HL-60/S4 treated with phorbol 12-myristate 13-acetate at 8.2 ng/mL for 4 days and 3 days (cell line): ENCODE data around the gene JKAMP.

Experiments used
- in situ Hi-C: fragments of 300-500 bp; cut with MboI; formaldehyde crosslinking; loops from 2 replicates; pipeline ENCODE4 v1.15.0; 2022; ENCODE audit warnings: low sequenced_read_pairs

The JKAMP gene

DNA sequence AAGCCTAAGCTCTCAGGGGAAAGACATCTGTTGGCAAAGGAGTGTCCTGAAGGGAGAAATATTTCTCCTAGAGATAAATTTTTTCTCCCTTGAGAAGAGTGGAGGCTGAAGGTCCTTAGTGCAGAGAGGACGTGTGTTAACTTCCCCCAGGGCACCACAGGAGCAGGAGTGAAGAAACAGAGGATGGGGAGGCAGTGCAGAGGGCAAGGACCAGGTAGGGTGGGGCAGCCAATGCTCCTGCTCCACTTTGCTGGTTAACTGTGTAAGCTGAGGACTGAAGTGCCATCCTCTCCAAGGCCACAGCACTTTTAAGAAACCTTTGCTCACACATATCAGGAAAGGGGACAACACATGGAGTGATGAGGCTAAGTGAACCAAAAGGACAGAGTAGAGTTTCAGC, 4.2 kb upstream of the JKAMP start:
- in situ Hi-C loops = no loop called here

DNA sequence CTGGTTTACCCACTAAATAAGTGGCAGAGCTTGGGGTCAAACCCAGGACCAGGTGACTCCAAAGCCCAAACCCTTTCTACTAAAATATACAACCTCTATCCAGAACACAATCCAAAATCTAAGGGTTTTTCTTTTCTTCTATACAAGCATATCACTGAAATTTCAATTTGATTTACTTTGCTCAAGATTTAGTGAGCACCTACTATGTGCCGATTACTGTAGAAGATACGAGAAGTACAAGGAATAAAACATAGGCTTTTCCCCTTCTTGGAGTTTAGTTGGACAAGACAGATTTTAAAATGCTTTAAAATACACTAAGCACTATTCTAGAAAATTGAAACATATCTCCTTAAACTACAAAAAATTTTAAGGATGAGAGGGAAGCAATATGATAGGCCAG, 2.9 kb upstream of the JKAMP start:
- in situ Hi-C loops = no loop called here

DNA sequence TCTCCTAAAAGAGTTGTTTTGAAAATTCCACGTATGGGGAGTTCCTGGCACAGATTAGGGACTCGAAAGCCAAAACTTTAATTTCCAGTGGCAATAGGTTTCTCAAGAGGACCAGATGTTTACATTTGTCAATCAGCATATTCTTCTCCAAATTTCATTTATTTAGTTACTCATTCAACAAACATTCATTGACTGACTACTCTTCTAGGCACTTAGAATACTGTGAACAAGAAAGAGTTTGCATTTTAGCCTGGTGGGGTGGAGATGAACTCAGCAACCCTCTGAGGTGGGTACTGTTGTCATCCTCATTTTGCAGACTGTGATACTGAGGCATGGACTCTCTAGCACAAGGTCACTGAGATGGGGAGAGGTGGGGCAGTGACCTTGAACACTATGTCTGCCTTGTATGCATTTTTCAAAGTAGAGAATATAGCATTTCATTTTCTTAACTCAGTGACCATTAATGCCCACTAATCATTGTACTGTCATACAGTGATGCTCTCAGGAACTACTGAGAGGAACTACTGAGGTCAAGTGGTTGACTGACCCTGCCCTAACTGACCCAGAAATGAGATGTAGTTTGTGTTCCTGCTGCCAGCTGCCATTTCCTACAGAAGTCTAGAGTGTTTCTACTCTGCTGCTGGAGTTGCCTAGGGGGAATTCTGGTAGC, 2.3 kb upstream of the JKAMP start:
- in situ Hi-C loops = no loop called here

DNA sequence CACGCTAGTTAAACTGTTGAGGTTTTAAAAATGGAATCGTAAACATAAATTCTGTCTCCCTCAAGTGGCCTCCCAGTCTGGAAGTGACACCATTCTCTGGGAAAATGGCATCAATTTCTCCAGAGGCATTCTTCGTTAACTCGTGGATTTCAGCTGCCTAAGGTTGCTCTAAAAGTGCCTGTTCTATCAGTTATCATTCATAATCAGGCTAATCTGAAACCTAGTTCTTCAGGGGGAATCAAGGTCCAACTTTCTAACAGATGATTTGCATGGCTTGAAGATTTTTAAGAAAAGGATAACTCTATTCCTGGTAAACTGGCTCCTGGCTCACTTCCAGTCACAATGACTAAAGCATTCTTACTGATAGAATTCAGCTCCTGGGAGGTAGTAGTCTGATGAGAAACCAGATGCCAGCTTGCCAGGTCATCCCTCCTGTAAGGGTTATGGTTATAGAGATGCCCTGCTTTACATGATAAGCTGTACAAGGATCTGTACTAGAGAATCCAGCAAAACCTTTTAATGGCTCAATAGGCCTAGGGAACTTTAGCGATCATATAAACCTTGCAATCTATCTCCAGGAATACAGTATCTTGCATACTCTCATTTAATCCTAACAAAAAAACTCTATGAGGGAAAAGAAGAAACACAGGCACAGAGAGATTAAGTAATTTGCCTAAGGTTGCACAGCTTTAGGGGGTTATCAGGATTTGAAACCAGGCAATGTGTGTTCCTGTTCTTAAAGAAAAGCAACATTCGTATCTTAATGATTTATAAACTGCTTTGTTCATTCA, 1.6 kb upstream of the JKAMP start:
- in situ Hi-C loops = no loop called here

DNA sequence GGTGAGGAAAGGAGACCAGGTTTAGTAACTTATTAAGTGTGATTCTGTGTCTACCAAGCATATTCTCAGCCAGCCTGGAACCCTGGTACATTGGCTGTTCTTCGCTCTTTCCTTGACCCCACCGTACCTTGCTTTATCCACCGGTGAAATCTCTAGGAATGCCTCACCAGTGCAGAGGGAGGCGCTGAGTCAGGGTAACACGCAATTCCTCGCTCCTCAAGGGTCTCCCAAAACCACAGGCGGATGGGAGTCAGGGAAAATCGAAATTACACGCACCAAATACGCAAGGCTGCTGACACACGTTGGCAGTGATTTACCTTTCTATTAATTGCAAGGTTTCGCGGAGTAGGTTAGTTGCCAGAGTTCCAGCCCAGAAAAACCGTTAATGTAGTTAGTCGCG, 954 bp upstream of the JKAMP start:
- in situ Hi-C loops = no loop called here

DNA sequence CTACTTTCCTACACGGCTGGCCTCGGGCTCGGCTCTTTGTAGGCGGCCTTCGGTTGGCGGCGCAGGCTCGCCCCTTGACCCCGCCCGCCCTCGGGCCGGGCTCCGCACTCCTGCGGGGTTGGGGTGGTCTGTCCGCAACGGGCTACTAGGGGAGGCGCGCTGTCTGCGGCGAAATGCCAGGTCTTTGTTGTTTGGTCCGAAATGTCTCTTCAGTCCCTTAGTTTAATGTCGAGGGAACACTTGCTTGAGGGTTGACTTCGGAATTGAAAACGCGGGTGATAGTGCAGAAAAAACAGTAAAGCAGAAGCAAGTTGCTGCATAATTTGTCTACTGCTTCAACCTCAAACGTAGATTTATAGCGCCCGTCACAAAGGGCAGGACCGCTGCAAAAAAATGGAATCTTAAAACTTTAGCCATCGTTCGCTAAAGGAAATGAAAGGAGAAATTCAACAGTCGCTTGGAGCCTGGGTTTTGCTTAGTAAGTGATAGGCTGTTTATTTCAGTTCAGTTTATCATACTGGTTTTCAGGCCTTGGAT, 390 bp downstream of the JKAMP start:
- in situ Hi-C loops = no loop called here

DNA sequence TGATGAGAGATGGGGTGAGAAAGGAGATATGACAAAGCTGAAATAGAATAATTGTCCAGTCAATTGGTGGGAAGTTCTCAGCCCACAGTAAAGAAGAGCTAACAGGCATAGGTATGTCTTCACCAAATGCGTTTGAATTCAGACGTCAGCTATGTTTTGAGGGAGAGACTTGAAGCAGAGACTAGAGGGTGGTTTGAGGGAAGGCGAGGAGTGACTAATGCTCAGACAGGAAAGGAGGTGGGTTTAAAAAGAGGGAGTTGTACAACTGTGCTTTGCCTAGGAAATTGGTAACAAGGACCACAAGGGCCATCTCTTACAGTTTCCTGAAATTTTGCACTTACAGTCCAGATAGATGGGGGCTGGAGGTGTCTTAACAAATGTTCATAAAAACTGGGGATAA, 6.4 kb downstream of the JKAMP start:
- in situ Hi-C loops = no loop called here

DNA sequence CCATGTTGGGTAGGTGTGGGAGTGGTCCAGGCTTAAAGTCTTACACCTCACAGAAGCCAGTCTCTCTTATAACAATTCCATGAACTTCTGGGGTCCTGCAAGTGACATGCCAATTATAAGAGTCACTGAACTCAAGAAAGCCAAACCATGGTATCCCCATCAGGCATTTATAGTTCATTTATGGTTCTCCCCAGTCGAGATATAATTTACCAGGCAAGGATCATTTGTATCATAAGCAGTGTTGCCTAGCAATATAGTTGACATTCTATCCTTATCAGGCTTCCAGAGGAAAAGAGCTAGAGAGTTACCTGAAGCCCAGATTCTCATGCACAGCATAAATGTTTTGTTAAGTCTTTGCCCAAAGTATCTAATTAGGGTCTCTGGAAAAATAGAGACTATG, 8.1 kb downstream of the JKAMP start:
- in situ Hi-C loops = no loop called here

DNA sequence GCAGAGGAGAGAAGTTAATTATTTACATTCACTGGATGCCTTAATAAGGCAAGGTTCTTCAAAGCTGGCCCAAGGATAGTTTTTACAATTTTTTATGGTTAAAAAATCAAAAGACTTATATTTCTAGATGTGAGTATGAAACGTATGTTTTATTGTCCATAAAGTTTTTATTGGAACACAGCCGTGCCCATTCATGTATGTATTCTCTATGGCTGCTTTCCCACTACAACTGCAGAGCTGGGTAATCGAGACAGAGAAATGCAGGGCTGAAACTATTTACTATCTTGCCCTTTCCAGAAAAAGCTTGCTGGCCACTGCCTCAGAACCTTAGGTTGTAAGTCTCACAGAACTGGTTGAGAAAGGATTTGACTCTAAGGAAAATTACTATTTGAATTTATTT, 16.4 kb downstream of the JKAMP start:
- in situ Hi-C loops = no loop called here

DNA sequence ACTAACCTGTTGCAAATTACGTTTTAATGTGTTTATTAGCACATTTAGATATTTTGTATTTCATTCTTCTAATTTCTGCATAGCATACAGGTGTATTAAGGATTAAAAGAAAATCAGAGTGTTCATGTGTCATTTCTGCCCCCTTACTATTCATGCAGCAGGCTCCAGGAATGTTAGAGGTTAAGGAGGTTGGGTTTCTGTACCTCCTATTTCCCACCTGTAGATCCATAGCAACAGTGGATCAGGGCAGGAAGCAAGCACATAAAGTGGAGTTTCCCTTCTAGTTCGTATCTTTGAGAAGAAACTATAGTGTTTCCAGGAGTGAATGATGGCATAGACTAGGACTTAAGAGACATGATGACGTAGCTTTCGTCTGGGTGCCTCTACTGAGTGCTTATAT, 18.9 kb downstream of the JKAMP start:
- in situ Hi-C loops = no loop called here

DNA sequence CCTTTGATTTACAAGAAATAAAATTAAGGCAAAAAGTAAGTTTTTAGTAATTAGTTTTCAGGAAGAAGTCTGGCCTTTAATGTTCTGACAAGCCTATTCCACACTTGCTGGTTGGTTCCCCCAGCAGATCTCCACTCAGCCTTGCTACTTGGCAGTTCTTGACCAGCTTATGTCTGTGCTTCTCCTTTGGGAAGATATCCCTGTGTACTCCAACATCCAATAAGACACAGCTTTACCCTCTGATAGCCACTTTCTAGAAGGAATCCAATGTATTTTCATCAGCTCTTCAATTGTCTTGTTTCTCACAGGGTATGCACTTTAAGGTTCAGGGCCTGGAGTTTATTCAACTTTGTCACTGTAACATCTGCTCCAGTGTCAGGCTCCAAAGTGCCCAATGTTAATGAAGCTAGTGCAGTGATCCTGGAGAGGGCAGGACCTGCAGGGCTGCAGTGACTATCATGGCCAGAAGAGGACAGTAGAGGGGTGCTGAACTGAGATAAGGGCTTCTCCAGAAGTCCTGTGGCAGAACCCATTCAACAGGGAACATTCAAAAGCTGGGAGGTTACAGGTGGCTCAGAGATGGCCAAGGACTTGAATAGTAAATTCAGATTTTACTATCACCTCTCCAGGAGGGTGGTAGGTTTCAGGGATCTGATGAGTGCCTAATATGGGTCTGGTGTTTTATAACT, 22.9 kb downstream of the JKAMP start:
- in situ Hi-C loops = no loop called here

DNA sequence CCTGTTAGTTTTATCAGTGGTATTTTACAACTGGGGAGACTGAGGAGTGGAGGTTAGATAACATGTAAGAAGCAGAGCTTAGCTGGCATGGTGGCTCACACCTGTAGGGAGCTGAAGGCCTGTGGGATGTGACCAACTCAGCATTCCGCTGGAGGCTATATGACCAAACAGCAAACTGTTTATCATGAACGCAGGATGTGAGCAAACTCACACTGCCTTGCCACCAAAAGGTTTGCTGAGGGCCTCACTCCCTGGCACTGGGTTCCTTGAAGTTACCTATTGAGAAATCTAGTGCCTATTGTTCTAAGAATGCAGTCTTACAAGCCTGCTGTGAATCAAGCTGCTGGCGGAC, 23.4 kb downstream of the JKAMP start:
- in situ Hi-C loops = no loop called here

DNA sequence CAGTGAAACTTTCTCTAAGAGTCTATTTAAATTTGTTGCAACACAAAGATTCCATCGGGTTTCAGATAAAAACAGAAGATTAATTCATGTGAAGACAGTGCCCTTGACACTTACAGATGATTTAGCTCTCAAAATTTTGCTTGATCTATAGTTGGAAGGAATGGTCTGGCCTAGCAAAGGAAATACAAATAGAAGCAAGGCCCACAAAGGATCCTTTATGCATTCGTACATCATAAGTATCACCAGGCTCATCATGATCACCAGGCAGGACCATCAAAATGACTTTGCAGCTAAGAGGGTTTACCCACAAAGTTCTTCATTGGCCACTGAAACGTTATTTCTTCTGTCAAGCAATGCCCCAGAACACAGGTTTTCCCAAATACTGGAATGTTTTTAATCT, 24.8 kb downstream of the JKAMP start:
- in situ Hi-C loops = no loop called here

DNA sequence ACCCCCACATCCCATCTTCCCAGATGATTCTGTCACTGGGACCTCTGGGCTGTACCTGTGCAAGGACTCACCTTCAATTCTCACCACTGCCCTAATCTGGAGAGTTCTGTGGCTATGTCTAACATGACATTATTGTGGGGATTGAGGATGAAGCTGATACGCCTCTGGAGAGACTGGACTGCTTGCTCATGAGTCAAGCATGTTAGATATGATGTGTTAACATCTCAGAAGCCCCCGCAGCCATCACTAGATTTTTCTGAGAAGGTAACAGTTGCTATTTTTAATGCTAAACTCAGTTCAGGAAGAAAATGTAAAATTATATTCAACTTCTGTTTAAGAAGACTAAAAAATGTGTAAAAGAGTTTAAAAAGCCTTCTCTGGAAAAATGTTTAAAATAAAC, 25.7 kb downstream of the JKAMP start:
- in situ Hi-C loops = no loop called here

DNA sequence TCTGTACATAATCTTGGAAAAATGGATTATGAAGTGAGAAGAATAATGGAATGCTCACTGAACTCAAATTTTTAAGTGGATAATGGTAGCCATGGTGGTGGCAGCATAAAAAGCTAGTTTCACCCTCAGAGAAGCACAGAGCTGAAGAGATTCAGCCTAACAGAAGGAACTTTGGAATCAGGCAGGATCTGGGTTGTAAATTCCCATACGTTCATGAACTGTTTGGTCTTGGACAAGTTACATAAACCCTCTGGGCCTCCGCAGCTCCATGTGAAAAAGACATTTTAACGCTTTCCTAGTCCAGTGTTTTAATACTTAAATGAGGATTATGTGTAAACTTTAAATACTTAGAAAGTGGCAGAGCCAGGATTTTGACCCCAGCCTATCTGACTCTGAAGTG, 26.6 kb downstream of the JKAMP start:
- in situ Hi-C loops = no loop called here

DNA sequence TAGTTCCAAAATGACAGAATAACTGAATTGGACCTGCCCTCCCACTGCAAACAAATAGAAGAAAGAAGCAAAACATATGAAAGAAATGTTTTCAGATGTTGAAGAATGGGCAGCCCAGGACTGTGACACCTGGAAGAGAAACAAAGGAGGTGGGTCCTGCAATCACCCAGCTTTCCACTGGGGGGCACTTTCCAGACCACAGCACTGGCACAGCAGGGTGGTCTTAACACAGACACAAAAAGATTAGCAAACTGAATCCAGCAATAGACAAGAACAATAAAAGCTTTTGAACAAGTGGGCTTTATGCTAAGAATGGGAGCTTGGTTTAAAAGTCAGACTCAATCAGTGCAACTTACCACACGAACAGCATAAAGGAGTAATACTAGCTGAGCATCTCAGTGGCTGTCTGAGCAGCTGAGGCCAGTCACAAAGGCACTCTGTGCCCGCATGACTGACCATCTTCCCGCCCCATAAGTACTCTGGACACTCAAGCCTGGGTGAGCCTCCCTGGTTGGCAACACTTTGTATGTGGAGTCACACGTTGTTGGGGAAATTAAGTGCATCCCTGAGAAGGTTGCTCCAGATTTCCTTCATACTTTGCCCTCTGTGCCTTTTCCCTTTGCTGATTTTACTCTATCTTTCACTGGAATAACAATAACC, 27.7 kb downstream of the JKAMP start:
- in situ Hi-C loops = no loop called here

DNA sequence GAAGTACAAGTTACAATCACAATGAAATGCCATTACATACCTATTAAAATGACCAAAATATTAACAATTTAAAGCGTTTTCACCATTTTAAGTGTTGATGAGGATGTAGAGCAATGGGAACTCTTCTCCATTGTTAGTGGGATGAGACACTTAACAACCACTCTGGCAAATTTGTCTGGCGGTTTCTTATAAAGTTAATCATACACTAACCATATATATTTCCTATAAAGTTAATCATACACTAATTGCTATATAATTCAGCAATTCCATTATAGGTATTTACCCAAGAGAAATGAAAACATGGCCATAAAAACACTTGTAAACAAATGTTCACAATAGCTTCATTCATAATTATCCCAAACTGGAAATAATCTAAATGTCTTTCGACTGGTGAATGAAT, 35.9 kb downstream of the JKAMP start:
- in situ Hi-C loops = no loop called here

DNA sequence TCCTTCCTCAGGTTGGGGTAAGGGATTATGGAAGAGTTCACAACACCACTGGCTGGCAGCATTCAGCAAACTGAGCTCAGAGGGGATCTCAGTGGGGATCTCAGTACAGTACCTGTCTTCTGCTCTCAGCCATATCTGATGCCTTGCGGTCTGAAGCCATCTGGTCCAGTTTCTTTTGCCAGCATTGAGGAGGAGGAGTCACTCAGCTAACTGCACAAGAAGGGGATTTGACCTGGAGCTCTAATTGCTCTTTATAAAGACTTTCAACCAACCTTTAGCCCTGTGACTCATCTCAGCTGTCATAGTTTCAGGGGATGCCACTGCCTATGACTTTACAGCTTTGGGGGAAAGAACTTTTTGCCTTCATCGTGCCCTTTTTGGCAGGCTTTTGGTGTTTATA, 44.9 kb downstream of the JKAMP start:
- in situ Hi-C loops = no loop called here

DNA sequence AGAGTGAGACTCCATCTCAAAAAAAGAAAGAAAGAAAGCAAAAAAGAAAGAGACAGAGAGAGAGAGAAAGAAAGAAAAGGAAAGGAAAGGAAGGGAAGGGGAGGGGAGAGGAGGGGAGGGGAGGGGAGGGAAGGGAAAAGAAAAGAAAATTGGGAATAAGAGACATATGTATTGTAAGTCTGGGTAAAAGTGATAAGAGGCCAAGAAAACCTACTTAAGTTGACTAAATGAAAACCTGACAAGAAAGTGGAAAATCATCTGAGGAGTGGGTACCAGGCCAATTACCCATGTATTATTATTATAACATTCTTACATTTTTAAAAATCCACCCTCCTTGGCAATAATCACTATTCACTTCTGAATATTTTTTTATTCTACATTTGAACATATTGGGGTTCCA, 46.0 kb downstream of the JKAMP start:
- in situ Hi-C loops = no loop called here

DNA sequence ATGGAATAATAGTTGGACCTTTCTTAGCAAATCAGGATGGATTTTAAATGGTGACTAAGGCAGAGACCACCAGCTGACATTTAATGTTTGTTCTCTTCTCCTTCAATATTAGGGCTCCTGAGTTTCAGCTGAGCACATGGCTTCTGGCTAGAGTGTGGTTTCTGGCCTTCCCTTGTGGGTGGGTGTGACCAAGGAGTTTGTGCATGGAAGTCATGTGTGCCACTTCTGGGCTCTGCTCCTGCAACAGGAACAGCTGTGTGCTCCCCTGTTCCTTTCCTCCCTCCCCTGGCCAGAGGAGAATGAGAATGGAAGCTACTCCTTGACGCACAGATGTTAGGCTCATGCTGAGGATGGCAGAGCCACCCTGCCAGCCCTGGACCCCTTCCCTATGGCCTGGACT, 48.1 kb downstream of the JKAMP start:
- in situ Hi-C loops = no loop called here

DNA sequence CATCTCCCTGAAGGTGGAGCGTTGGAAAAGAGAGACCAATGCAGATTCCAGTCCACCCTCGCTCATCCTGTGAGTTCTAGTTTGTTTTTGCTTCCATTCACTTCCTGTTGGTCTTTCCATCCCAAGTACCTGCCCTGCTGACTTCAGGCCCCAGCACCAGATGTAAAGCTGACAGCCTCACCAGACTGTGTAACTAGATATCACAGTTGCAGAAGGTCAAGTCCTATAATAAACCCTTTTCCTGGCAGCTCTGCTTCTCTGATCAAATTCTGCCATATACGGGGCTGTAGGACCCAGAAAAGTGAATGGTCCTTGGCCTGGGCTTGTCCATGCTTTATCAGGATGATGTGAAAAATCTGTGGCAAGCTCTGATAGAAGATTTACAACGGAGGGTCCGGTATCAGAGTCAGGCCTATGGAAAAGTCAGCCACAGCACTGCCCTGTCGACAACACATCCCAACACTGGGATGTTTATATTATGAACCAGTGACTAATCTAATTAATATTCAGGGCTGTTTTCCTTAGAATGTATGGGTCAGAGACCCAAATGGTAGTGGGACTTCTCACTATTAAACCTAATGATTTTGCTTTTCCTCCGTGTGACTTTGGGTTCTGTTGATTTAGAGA, 50.2 kb downstream of the JKAMP start:
- in situ Hi-C loops = no loop called here
